ENCODE data around the gene USP37.
"Not testable (repeated sequence)": the region's sequence is repeated elsewhere in the genome, so short reads cannot be mapped to it uniquely, and the experiment has no call there.

Gene USP37

DNA sequence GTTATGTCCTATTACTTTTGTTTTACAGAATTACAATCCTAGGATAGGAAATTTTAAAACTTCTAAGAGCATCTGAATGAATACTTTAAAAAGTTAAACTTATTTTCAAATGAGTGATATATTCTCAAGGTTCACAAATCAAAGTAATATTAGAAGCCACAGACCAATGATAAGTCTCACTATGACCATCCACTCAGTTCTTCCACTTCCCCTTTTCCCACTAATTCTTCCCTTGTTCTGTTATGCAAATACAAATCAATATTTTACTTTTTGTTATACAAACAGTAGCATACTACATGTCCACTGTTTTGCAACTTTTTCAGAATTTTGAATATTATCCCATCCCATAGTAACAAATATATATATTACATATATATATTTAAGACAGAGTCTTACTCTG lies 20.2 kb downstream of the USP37 start:
- DNase-seq (ENCODE audit: low spot score), result no peak

DNA sequence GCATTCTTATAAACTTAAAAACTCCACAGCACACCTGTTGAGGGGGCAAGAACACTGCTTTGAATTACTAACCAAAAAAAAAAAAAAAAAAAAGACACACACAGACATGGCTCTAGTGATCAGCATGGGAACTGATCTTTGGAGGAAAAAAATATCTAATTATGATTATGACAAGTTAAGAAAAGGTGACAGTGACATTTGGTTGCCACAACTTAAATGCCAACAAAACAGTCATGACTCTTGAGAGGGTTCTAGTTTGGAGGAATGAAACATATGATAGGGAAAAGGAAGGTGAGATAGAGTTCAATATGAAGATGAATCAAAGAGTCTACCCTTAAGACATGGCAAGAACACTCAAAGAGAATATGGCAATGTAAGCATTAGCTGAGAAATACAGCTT lies 20.6 kb downstream of the USP37 start:
- no peak for DNase-seq (ENCODE audit: low spot score)

DNA sequence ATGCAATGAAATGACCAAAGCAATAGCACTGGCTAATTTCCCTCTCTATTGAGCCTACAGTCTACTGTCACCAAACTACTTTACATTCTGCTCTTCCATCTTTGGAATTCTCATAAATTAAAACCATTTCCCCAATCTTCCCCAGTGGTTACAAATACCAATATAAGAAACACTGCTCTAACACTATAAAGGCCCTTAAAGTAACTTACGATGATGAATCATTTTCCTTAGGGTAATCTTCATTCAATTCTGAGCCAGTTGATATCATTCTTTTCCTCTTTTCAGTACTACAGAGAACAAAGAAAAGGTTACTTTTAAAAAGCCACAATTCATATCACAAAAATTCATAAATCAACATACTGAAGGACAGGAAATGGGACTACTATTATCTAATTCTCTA lies 22.1 kb downstream of the USP37 start:
- DNase-seq (ENCODE audit: low spot score), result no peak

DNA sequence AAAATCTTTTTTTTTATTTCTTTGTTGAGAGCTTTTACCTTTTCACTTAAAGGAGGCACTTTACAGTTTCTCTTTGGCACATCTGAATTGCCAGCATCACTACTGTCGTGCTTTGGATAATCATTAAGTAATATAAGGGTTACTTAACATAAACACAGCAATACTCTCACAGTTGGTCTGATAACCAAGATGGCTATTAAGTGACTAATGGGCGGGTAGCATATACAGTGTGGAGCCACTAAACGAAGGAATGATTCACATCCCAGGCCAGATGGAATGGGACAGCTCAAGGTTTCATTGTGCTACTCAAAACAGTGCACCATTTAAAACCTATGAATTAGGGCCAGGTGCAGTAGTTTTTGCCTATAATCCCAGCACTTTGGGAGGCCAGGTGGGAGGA lies 28.1 kb downstream of the USP37 start:
- no peak for DNase-seq (ENCODE audit: low spot score)

GRCh38 chr2:218536804-218537494 lies 31.2 kb downstream of the USP37 start:
- no peak for DNase-seq (ENCODE audit: low spot score)

- no peak for DNase-seq (ENCODE audit: low spot score)
These were observed 38.2 kb downstream of the USP37 start for GRCh38 chr2:218529990-218530389.

DNA sequence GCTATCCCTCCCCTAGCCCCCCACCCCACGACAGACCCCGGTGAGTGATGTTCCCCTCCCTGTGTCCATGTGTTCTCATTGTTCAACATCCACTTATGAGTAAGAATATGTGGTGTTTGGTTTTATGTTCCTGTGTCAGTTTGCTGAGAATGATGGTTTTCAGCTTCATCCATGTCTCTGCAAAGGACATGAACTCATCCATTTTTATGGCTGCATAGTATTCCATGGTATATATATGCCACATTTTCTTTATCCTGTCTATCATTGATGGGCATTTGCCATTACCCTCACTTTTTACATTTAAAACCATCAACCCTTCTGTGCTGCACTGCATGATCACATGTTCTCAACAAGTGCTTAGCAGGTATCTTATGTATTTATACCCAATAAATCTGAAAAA lies 39.7 kb downstream of the USP37 start:
- not testable (repeated sequence) for DNase-seq (ENCODE audit: low spot score)

GRCh38 chr2:218523651-218524050 lies 44.5 kb downstream of the USP37 start:
- DNase-seq (ENCODE audit: low spot score), result no peak

DNA sequence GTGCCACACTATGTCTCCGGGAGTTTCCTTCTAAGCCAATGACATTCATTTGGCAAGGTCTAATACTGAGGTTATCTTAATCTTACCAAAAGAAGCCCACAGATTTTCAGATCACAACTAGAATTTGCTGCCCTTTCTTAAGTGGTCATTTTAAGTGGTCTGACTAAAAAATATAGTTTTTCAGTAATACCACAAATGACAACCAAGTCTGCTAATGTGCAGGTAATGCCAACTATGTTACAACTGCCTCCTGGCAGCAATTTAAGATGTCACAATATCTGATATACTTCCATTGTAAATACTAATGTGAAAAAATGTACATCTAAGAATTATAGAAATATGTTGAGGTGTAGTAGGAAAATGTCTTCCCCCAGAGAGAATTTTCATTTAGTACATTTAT lies 49.3 kb downstream of the USP37 start:
- DNase-seq (ENCODE audit: low spot score), result no peak

GRCh38 chr2:218517434-218518206 lies 50.5 kb downstream of the USP37 start:
- DNase-seq (ENCODE audit: low spot score), result no peak

DNA sequence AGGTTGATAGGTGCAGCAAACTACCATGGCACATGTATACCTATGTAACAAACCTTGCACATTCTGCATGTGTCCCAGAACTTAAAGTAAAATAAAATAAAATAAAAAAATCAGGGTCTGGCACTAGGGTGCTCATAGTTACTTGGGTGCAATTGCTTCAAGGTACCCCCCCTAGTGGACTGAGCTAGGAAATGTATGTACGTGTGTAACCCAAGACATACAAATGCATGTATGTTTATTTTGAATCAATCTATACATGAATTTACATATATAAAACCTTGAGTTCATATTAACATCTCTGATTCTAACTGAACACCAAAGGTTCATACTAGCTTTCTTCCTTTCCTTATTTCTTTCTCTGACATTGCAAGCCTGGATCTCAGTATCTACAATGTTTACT lies 51.5 kb downstream of the USP37 start:
- no peak for DNase-seq (ENCODE audit: low spot score)

DNA sequence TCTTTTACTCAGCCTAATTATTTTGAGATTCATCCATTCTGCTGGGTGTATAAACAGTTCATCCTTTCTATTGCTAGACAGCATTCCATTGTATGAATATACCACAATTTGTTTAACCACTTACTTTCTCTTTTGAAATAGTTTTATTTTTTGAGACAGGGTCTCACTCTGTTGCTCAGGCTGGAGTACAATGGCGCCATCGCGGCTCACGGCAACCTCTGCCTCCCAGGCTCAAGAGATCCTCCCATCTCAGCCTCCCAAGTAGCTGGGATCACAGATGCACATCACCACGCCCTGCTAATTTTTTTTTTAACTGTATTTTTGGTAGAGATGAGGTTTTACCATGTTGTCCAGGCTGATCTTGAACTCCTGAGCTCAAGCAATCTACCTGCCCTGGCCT lies 54.5 kb downstream of the USP37 start:
- no peak for DNase-seq (ENCODE audit: low spot score)

DNA sequence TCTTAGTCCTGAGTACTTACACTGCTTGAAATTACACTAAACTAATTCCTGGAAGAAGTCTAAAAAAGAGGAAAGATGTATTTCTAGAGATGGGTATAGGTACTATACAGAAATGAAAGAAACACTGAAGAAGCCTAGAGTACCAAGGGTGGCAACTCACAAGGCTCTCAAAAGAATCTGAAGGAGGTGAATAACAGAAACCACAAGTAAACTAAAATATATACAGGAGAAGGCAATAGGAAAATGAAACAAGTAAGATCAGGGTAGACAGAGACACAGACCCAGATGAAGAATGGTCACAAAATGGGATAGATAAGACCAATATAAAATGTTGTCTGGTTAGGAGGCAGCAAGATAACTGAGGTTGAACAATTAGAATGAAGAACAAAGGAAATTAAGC lies 59.9 kb downstream of the USP37 start:
- no peak for DNase-seq (ENCODE audit: low spot score)

GRCh38 chr2:218505754-218506371 lies 62.3 kb downstream of the USP37 start:
- DNase-seq (ENCODE audit: low spot score), result no peak

GRCh38 chr2:218501665-218502064 lies 66.5 kb downstream of the USP37 start:
- peak; percentile 7 for DNase-seq (ENCODE audit: low spot score)

- no peak for DNase-seq (ENCODE audit: low spot score)
These were observed 67.6 kb downstream of the USP37 start for GRCh38 chr2:218500501-218501060.

DNA sequence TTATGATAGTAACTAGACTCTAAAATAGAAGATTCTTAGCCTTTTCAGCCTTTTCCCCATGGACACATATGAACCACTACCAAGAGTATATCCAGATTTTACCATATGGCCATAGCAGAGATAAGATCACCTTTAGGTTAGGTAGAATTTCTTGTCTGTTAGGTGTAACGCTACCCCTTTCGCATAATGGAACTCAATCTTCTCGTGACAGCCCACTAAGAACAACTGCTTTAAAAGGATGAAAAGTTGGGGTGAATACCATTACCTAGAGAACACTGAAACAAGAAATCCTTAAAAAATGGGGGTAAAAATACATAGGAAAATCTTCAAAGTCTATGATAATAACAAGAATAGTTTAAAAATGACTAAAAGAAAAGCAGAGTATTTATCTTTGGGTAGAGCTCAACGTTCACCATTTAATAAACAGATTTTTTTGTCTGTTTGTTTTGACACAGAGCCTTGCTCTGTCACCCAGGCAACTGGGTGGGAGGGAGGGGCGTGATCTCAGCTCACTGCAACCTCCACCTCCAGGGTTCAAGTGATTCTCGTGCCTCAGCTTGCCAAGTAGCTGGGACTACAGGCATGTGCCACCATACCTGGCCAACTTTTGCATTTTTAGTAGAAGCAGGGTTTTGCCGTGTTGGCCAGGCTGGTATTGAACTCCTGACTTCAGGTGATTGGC lies 82.0 kb downstream of the USP37 start:
- no peak for DNase-seq (ENCODE audit: low spot score)

- no peak for DNase-seq (ENCODE audit: low spot score)
These were observed 85.5 kb downstream of the USP37 start for GRCh38 chr2:218482651-218483050.

GRCh38 chr2:218479595-218479994 lies 88.6 kb downstream of the USP37 start:
- DNase-seq (ENCODE audit: low spot score), result no peak

DNA sequence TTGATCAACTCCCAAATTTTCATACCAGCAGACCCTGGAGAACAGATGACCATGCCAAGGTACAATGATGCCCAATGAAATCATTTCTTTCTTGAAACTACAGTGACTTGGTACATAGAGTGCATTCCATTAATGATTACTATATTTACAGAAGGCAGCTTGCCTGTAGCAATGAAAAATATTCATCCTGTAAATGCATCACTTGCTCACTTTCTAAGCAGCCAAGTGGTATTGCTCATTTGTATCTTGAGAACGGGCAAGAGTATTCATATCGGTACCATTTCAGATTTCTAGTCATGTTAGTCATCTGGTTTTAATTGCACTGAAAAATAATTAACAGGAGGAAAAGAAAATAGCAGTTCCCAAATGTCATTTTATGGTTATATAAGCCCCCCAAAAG lies 89.6 kb downstream of the USP37 start:
- DNase-seq (ENCODE audit: low spot score), result no peak

GRCh38 chr2:218477247-218477646 lies 90.9 kb downstream of the USP37 start:
- DNase-seq (ENCODE audit: low spot score), result no peak

DNA sequence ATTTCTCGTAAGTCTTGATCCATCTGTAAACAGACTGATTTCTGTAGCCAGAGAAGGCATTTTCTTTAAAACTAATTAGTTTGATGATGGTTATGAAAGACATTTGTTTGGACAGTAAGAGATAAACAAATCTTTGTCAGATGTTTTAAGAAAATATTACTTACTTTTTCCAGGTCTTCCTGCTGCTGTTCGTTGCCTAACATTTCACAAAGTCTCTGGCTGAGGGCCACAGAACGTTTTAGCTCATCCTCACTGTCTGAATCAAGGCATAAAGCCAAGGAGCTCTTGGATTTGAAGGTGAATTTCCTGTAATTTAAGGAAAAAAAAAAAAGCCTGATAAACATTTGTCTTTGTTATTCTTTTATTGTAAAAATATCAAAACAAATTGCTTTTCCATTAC lies 91.5 kb downstream of the USP37 start:
- DNase-seq (ENCODE audit: low spot score), result no peak

Data from globus pallidus (tissue), 1 donor.